ENCODE measurements around the gene EDIL3.

DNA sequence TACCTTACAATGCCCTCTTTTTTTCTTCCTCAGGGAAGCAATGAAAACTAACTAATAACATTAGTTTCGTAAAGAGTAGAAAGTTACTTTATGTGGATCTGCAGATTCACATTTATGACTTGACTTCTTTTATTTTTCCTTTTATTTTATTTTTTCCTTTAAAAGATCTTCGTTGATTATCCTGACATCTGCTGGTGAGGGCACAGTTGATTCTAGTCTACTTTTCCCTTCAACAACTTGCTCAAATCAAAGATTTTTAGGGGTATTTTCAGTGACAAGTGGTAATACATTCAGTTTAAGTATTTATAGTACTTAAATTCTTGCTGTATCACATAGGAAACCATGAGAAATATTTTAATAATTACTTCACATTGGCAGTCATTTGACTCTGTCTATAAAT lies 4.9 kb downstream of the EDIL3 start:
- TF ChIP-seq CTCF (IDR thresholded peaks at IDR 0.05; ENCODE audit: extremely low read depth in 1 of 2, insufficient read depth in 1 of 2, low read depth in 1 of 2, low read length in 2 of 2) (no peak), MAX (IDR thresholded peaks at IDR 0.05; ENCODE audit: insufficient read depth, insufficient read length) (no peak), POLR2AphosphoS5 (IDR thresholded peaks at IDR 0.05; ENCODE audit: insufficient read depth, low read depth, low read length) (no peak), POLR2A (IDR thresholded peaks at IDR 0.05; ENCODE audit: low read depth, low read length) (no peak), EZH2 (IDR thresholded peaks at IDR 0.05; ENCODE audit: borderline replicate concordance, low read depth, low read length, severe bottlenecking) (no peak), FOS (IDR thresholded peaks at IDR 0.05; ENCODE audit: borderline replicate concordance, insufficient read depth, low read length) (no peak)
